Stomach smooth muscle (tissue), 2 donors: ENCODE results near the gene PLCL2.
"Not testable (repeated sequence)": the region's sequence is repeated elsewhere in the genome, so short reads cannot be mapped to it uniquely, and the experiment has no call there.

Source experiments
- H3K27ac ChIP-seq: one replicate; pipeline ENCODE4 v1.7.0; 2013; ENCODE audit warnings: mild to moderate bottlenecking, low read length, inconsistent platforms
- H3K27me3 ChIP-seq, 2 donors: one replicate each; pipeline ENCODE4 v1.7.0; 2013; ENCODE audit warnings: low read length in 2 of 2; ENCODE audit not compliant: insufficient read depth in 2 of 2, control insufficient read depth in 1 of 2
- H3K36me3 ChIP-seq, 2 donors: one replicate each; pipeline ENCODE4 v1.7.0; 2013; ENCODE audit warnings: low read length in 2 of 2; ENCODE audit not compliant: control insufficient read depth in 2 of 2, insufficient read depth in 2 of 2
- H3K4me1 ChIP-seq: one replicate; pipeline ENCODE4 v1.7.0; 2013; ENCODE audit warnings: low read length; ENCODE audit not compliant: control insufficient read depth, insufficient read depth
- H3K4me3 ChIP-seq, 2 donors: one replicate each; pipeline ENCODE4 v1.7.0; 2013; ENCODE audit warnings: low read length in 2 of 2
- H3K9ac ChIP-seq, 2 donors: one replicate each; pipeline ENCODE4 v1.7.0; 2013; ENCODE audit warnings: low read length in 2 of 2, mild to moderate bottlenecking in 1 of 2
- H3K9me3 ChIP-seq, 2 donors: one replicate each; pipeline ENCODE4 v1.7.0; 2013; ENCODE audit warnings: low read length in 2 of 2; ENCODE audit not compliant: control insufficient read depth in 2 of 2
- donor health status: healthy.
- donor health status: Pancreatic carcinoma.

Gene PLCL2

DNA sequence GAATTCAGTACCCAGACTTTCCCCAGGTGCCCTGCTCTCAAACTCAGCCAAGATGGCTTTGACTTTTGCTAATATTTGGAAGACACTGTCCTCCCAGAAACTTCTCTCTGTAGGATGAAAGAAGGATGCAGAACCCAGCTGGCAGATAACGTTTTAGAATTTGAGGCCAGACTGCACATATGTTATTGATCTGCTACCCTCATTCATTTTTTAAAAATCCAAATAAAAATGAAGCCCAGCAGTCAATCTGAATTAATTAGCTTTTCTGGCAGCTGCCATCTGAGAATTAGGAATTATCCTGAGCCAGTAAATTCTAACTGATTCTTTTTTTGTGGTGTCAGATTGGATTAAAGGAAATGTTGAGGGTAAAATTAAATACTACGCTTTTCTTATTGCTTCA, 236.6 kb downstream of the PLCL2 start:
- Histone ChIP-seq H3K36me3 (no peaks in the 10 kb centered on the region), H3K9me3 (peaks cover 0 to 4% of the 10 kb centered on the region in 2 donors), H3K4me3 (no peak overlapping the region), H3K27ac (no peak overlapping the region), H3K4me1 (no peaks in the 10 kb centered on the region), H3K27me3 (no peaks in the 10 kb centered on the region), H3K9ac (no peak overlapping the region)

DNA sequence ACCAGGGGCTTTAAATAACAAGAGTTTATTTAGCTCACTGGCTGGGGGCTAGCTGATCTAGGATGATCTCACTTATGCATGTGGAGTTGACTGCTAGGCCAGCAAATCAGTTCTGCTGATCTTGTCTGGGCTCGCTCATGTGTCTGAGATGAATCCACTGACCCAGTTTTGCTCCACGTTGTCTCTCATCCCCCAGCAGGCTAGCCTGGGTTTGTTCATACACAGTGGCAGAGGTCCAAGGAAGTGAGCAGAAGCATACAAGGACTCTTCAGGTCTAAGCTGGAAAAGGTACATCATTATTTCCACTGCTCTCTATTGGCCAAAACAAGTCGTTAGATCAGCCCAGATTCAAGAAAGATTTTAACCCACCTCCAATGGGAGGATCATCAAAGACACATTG, 238.0 kb downstream of the PLCL2 start:
- H3K27ac ChIP-seq = no peak overlapping the region
- H3K4me1 ChIP-seq = no peaks in the 10 kb centered on the region
- no peaks in the 10 kb centered on the region for H3K27me3 ChIP-seq
- no peaks in the 10 kb centered on the region for H3K36me3 ChIP-seq
- H3K9ac ChIP-seq = no peak overlapping the region
- H3K9me3 ChIP-seq = peaks cover 0 to 2% of the 10 kb centered on the region in 2 donors
- H3K4me3 ChIP-seq = no peak overlapping the region

DNA sequence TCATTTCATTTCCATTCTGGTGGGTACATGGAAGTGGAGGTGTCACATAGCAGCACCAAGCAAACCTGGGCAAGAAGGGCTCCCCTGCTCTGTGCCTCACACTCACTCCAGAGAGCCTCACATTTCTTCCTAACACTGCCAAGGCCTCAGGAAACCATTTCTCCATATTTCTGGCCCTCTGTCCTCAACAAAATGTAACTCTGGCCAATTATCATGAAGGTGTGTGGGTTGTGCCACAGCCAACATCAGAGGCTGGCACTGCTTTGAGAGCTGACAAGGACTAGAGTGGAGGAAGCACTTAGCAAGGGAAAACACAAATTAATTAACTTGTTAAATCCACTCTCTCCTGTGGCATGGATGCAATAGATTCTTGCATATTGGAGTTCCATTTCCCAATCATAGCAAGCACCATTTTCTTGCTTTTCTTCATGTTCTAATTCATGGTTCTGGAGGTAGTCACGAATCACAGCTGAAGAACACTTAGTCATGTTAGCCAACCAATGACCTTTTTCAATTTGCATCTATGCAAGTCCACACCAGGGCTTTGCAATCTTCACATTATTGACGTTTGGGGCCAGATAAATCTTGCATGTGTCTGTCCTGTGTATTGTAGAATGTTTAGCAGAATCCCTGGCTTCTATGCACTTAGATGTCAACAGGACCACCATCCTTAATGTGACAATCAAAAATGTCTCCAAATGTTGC, 241.1 kb downstream of the PLCL2 start:
- no peak overlapping the region for H3K9ac ChIP-seq
- peaks cover 0 to 2% of the 10 kb centered on the region in 2 donors for H3K9me3 ChIP-seq
- H3K4me1 ChIP-seq = no peaks in the 10 kb centered on the region
- H3K4me3 ChIP-seq = no peak overlapping the region
- no peak overlapping the region for H3K27ac ChIP-seq
- H3K27me3 ChIP-seq = no peaks in the 10 kb centered on the region
- H3K36me3 ChIP-seq = no peaks in the 10 kb centered on the region

DNA sequence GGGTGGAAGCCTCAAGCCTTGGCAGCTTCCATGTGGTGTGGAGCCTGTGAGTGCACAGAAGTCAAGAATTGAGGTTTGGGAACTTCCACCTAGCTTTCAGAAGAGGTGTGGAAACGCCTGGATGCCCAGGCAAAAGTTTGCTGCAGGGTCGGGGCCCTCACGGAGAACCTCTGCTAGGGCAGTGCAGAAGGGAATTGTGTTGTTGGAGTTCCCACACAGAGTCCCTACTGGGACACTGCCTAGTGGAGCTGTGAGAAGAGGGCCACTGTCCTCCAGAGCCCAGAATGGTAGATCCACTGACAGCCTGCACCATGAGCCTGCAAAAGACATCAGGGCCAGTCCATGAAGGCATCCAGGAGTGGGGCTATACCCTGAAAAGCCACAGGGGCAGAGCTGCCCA, 243.9 kb downstream of the PLCL2 start:
- not testable (repeated sequence) for H3K27ac ChIP-seq, H3K36me3 ChIP-seq, H3K9me3 ChIP-seq, H3K9ac ChIP-seq, H3K27me3 ChIP-seq, H3K4me3 ChIP-seq, H3K4me1 ChIP-seq

DNA sequence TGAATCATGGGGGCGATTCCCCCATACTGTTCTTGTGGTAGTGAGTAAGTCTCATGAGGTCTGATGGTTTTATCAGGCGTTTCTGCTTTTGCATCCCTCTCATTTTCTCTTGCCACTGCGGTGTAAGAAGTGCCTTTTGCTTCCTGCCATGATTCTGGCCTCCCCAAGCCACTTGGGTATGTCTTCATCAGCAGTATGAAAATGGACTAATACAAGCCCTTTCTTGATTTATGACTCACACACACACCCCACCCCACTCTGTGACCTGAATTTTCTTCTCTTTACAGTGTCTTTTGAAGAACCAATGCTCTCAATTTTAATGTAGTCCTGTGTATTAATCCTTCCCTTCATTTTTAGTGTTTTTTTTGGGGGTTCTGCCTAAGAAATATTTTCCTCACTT, 244.8 kb downstream of the PLCL2 start:
- no peaks in the 10 kb centered on the region for H3K36me3 ChIP-seq
- H3K9me3 ChIP-seq = no peaks in the 10 kb centered on the region
- H3K4me1 ChIP-seq = no peaks in the 10 kb centered on the region
- no peak overlapping the region for H3K4me3 ChIP-seq
- no peak overlapping the region for H3K27ac ChIP-seq
- H3K27me3 ChIP-seq = no peaks in the 10 kb centered on the region
- H3K9ac ChIP-seq = no peak overlapping the region

DNA sequence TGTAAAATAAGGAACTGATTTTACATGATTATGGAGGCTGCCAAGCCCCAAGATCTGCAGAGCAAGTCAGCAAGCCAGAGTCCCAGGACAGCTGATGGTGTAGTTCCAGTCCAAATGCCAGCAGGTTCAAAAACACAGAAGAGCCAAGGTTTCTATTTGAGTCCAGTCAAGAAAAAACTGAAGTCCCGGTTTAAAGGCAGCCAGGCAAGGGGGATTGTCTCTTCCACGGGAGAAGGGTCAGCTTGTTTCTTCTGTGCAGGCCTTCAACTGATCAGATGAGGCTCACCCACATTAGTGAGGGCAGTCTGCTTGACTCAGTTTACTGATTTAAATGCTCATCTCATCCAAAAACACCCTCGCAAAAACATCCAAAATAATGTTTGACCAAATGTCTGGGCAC, 246.2 kb downstream of the PLCL2 start:
- H3K9ac ChIP-seq = no peak overlapping the region
- H3K9me3 ChIP-seq = no peaks in the 10 kb centered on the region
- H3K4me3 ChIP-seq = no peak overlapping the region
- no peak overlapping the region for H3K27ac ChIP-seq
- no peaks in the 10 kb centered on the region for H3K36me3 ChIP-seq
- no peaks in the 10 kb centered on the region for H3K4me1 ChIP-seq
- H3K27me3 ChIP-seq = no peaks in the 10 kb centered on the region

DNA sequence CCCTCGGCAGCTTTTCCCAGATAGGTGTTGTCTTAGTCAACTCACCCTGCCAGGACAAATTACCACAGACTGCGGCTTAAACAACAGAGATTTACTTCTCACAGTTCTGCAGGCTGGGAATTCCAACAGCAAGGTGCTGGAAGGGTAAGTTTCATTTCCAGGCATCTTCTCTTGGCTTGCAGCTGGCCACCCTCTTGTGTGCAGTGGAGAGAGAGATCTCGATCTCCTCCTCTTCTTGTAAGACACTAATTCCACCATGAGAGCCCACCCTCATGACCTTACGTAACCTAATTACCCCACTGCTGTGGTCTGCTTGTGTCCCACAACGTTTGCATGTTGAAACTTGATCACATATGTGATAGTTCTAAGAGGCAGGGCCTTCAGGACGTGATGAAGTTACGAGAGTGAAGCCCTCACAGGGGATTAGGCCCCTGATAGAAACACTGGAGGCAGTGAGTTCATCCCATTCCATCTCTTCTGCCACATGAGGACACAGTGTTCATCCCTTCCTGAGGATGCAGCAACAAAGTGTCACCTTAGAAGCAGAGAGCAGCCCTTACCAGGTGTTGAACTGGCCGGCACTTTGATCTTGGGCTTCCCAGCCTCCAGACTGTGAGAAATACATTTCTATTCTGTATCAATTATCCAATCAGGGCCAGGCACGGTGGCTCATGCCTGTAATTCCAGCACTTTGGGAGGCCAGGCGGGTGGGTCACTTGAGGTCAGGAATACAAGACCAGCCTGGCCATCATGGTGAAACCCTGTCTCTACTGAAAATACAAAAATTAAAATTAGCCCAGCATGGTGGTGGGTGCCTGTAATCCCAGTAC, 247.7 kb downstream of the PLCL2 start:
- Histone ChIP-seq H3K9ac (no peak overlapping the region), H3K36me3 (no peaks in the 10 kb centered on the region), H3K27ac (no peak overlapping the region), H3K4me3 (no peak overlapping the region), H3K4me1 (no peaks in the 10 kb centered on the region), H3K9me3 (no peaks in the 10 kb centered on the region), H3K27me3 (no peaks in the 10 kb centered on the region)

DNA sequence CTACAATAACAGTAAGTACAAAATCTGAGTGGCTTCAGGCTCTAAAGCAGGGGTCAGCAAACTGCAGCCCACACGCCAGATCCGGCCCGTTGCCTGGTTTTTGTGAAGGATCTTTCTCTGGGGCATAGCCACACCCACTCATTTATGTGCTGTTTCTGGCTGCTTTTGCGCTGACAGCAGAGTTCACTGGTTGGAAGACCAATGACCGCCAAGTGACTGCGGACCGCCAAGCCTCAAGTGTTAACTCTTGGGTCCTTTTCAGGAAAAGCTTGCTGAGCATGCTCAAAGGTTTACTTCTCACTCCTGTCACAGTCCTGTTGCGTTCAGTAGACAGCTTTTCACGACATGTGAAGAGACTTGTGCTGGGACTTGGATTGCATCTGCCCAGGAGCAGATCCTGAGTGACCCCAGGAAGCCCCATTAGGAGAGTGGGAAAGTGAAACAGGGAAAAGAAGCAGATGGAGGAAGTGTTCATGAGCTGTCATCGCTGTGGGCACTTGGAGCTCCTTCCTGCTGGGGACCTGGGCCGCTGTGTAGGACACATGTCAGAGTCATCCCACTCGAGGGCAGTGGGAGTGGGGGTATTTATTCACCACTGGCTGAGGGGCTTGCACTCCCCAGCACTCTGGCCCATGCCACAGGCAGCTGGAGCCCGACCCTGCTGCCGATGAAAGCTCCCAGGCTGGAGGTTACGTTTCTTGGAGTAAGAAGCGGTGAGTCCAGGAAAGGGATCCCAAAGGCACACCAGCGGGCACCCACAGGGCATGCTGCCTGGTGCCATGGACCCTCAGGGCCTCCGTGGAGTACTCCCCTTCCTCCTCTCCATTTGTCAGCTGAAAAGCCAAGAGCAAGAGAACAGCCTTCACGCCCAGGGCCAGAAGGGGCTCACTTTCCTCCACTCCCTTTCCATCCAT, 249.1 kb downstream of the PLCL2 start:
- no peak overlapping the region for H3K27ac ChIP-seq
- no peak overlapping the region for H3K9ac ChIP-seq
- H3K27me3 ChIP-seq = no peaks in the 10 kb centered on the region
- peaks cover 0 to 2% of the 10 kb centered on the region in 2 donors for H3K9me3 ChIP-seq
- no peaks in the 10 kb centered on the region for H3K36me3 ChIP-seq
- H3K4me1 ChIP-seq = no peaks in the 10 kb centered on the region
- no peak overlapping the region for H3K4me3 ChIP-seq

DNA sequence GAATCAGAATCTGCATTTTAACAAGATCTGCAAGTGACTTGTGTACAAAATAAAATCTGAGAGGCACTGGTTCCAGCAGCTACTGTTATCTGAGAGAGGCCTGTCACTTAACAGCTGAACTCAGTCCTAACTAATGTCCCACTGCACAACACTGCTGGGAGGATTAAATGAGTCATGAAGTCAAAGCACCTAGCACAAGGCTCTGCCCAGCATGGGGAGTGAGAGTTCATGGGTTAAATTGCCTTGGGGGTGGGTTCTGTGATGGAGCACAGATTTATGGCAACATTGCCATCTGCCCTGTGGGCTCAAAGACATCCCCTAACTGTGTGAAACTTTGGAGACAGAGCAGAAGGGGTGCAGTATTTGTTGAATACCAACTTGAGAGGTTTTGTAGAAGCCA, 250.9 kb downstream of the PLCL2 start:
- H3K27ac ChIP-seq = no peak overlapping the region
- H3K9me3 ChIP-seq = peaks cover 0 to 4% of the 10 kb centered on the region in 2 donors
- H3K4me3 ChIP-seq = no peak overlapping the region
- no peak overlapping the region for H3K9ac ChIP-seq
- H3K4me1 ChIP-seq = no peaks in the 10 kb centered on the region
- no peaks in the 10 kb centered on the region for H3K36me3 ChIP-seq
- no peaks in the 10 kb centered on the region for H3K27me3 ChIP-seq

DNA sequence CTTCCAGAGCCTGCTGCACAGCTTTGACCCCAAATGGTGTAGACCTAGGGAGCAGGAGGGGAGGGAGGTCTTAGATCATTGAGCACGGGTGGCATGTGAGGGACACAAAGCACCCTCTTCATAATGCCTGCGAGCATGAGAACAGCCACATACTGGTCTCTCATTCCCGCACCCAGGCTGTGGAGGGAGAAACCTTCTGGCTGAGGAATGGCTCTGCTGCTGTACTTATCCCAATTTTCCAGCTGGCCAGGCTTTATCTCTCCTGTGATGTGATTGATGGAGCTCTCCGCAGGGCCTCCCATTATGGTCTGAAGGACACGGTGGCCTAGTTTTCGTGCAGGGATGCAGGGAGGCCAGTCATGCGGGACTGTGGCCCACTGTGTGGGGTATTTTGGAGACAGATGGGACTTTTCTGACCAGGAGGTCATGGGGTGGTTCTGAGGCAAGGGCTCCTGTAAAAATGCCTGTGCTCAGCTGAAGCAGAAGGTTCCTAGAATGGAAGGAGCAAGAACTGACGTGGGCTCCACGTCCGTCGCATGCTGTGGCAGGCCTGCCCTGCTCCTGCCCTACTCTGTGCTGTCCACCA, 251.5 kb downstream of the PLCL2 start:
- H3K9ac ChIP-seq = no peak overlapping the region
- no peak overlapping the region for H3K27ac ChIP-seq
- no peaks in the 10 kb centered on the region for H3K27me3 ChIP-seq
- no peak overlapping the region for H3K4me3 ChIP-seq
- no peaks in the 10 kb centered on the region for H3K36me3 ChIP-seq
- H3K9me3 ChIP-seq = peaks cover 0 to 4% of the 10 kb centered on the region in 2 donors
- H3K4me1 ChIP-seq = no peaks in the 10 kb centered on the region
